GM12891 (cell line): ENCODE results near the gene ANKFN1.

Experiments used
- DNase-seq: peaks from one replicate; pipeline ENCODE4 v3.0.0; 2011; ENCODE audit warnings: low spot score; ENCODE audit not compliant: insufficient read length
- FAIRE-seq: peaks from 2 replicates; lab custom pipeline; 2011; peaks lifted over from hg19 to GRCh38; lab: Jason Lieb, UNC
- PAX5 ChIP-seq: IDR thresholded peaks from 2 replicates; pipeline ENCODE4 v1.6.1; 2011; ENCODE audit warnings: low read length, moderate library complexity, mild to moderate bottlenecking; ENCODE audit not compliant: insufficient read depth, severe bottlenecking
- POLR2A ChIP-seq: IDR thresholded peaks from 2 replicates; pipeline ENCODE4 v1.6.1; 2011; ENCODE audit warnings: low read depth, low read length, control low read depth
- POLR2AphosphoS5 ChIP-seq: IDR thresholded peaks from 2 replicates; pipeline ENCODE4 v1.6.1; 2011; ENCODE audit warnings: low read depth, low read length, control low read depth
- POU2F2 ChIP-seq: IDR thresholded peaks from 2 replicates; pipeline ENCODE4 v1.6.1; 2011; ENCODE audit warnings: low read depth, mild to moderate bottlenecking, control low read depth, low read length, moderate library complexity
- SPI1 ChIP-seq: IDR thresholded peaks from 2 replicates; pipeline ENCODE4 v1.6.1; 2011; ENCODE audit warnings: low read depth, low read length, control low read depth
- TAF1 ChIP-seq: IDR thresholded peaks from 2 replicates; pipeline ENCODE4 v1.6.1; 2011; ENCODE audit warnings: low read depth, low read length, control low read depth

ANKFN1 gene

GRCh38 chr17:56297184-56297583 lies 143.9 kb downstream of the ANKFN1 start:
- FAIRE-seq (no peak), DNase-seq (no peak)
- TF ChIP-seq SPI1: no peak
- TF ChIP-seq PAX5: no peak
- TF ChIP-seq POLR2A: no peak
- TF ChIP-seq TAF1: no peak
- TF ChIP-seq POLR2AphosphoS5: no peak
- TF ChIP-seq POU2F2: no peak

- DNase-seq: no peak
- no peak for TF ChIP-seq SPI1
- no peak for TF ChIP-seq POLR2A
- no peak for TF ChIP-seq POU2F2
- no peak for TF ChIP-seq PAX5
- no peak for TF ChIP-seq POLR2AphosphoS5
- no peak for TF ChIP-seq TAF1
- no peak for FAIRE-seq
Observed at GRCh38 chr17:56298846-56299245, 145.6 kb downstream of the ANKFN1 start.

GRCh38 chr17:56300144-56300543 lies 146.9 kb downstream of the ANKFN1 start:
- DNase-seq (no peak), FAIRE-seq (no peak)
- TF ChIP-seq POLR2A (no peak), SPI1 (no peak), POLR2AphosphoS5 (no peak), POU2F2 (no peak), TAF1 (no peak), PAX5 (no peak)

GRCh38 chr17:56305007-56305406 lies 151.7 kb downstream of the ANKFN1 start:
- TF ChIP-seq SPI1: no peak
- no peak for TF ChIP-seq TAF1
- no peak for TF ChIP-seq PAX5
- no peak for TF ChIP-seq POU2F2
- TF ChIP-seq POLR2A: no peak
- TF ChIP-seq POLR2AphosphoS5: no peak
- DNase-seq: no peak
- FAIRE-seq: no peak

- TF ChIP-seq PAX5 (no peak), POLR2A (no peak), SPI1 (no peak), TAF1 (no peak), POLR2AphosphoS5 (no peak), POU2F2 (no peak)
- no peak for FAIRE-seq
Observed at GRCh38 chr17:56309897-56310296, 156.6 kb downstream of the ANKFN1 start.

GRCh38 chr17:56310782-56311181 lies 157.5 kb downstream of the ANKFN1 start:
- FAIRE-seq (no peak), DNase-seq (no peak)
- TF ChIP-seq TAF1 (no peak), SPI1 (no peak), PAX5 (no peak), POLR2AphosphoS5 (no peak), POLR2A (no peak), POU2F2 (no peak)

More at GRCh38 chr17:56309897-56310296, 156.6 kb downstream of the ANKFN1 start:
- DNase-seq: no peak

- TF ChIP-seq POLR2AphosphoS5 (no peak), POLR2A (no peak), TAF1 (no peak), PAX5 (no peak), SPI1 (no peak), POU2F2 (no peak)
- FAIRE-seq (no peak), DNase-seq (no peak)
Observed at GRCh38 chr17:56313201-56313600, 159.9 kb downstream of the ANKFN1 start.

GRCh38 chr17:56314026-56314425 lies 160.8 kb downstream of the ANKFN1 start:
- FAIRE-seq (no peak), DNase-seq (no peak)
- TF ChIP-seq POLR2A (no peak), TAF1 (no peak), PAX5 (no peak), SPI1 (no peak), POLR2AphosphoS5 (no peak), POU2F2 (no peak)

GRCh38 chr17:56314984-56315602 lies 161.8 kb downstream of the ANKFN1 start:
- no peak for FAIRE-seq
- no peak for DNase-seq

More at GRCh38 chr17:56314984-56315602, 161.8 kb downstream of the ANKFN1 start:
- TF ChIP-seq POLR2A (no peak), POU2F2 (no peak), SPI1 (no peak), TAF1 (no peak), PAX5 (no peak), POLR2AphosphoS5 (no peak)
